ENCODE data around the gene LASP1.
"Not testable (repeated sequence)": the region's sequence is repeated elsewhere in the genome, so short reads cannot be mapped to it uniquely, and the experiment has no call there.

DNA sequence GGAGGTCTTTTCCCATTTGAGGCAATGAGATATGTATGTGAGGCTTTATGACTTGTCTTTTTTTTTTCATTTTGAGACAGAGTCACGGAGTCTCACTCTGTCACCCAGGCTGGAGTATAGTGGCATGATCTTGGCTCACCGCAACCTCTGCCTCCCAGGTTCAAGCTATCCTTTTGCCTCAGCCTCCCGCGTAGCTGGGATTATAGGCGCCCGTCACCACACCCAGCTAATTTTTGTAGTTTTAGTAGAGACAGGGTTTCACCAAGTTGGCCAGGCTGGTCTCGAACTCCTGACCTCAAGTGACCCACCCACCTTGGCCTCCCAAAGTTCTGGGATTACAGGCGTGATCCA lies 41.8 kb downstream of the LASP1 start:
- TF ChIP-seq, protein P1, sequence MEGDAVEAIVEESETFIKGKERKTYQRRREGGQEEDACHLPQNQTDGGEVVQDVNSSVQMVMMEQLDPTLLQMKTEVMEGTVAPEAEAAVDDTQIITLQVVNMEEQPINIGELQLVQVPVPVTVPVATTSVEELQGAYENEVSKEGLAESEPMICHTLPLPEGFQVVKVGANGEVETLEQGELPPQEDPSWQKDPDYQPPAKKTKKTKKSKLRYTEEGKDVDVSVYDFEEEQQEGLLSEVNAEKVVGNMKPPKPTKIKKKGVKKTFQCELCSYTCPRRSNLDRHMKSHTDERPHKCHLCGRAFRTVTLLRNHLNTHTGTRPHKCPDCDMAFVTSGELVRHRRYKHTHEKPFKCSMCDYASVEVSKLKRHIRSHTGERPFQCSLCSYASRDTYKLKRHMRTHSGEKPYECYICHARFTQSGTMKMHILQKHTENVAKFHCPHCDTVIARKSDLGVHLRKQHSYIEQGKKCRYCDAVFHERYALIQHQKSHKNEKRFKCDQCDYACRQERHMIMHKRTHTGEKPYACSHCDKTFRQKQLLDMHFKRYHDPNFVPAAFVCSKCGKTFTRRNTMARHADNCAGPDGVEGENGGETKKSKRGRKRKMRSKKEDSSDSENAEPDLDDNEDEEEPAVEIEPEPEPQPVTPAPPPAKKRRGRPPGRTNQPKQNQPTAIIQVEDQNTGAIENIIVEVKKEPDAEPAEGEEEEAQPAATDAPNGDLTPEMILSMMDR (IDR thresholded peaks at IDR 0.05; ENCODE audit: poor library complexity, severe bottlenecking), result not testable (repeated sequence)
- TF ChIP-seq RAD21 (conservative IDR thresholded peaks at IDR 0.05), result not testable (repeated sequence)

Data from neural cell (in vitro differentiated cells).